NCI-H446 (cell line): Measurements from ENCODE around the gene LAMC2.
A peak's percentile ranks its signal among the peaks of the same experiment; 100 is the strongest.
"Not testable (repeated sequence)": the region's sequence is repeated elsewhere in the genome, so short reads cannot be mapped to it uniquely, and the experiment has no call there.

Experiments used
- DNase-seq, 2 experiments: peaks; one replicate each; lab custom pipeline; 2025; lab: John Stamatoyannopoulos, UW

LAMC2 gene

GRCh38 chr1:183263886-183264602 is 78.0 kb downstream of the LAMC2 start:
- DNase-seq = peak in 1 of 2 experiments; percentile 23

DNA sequence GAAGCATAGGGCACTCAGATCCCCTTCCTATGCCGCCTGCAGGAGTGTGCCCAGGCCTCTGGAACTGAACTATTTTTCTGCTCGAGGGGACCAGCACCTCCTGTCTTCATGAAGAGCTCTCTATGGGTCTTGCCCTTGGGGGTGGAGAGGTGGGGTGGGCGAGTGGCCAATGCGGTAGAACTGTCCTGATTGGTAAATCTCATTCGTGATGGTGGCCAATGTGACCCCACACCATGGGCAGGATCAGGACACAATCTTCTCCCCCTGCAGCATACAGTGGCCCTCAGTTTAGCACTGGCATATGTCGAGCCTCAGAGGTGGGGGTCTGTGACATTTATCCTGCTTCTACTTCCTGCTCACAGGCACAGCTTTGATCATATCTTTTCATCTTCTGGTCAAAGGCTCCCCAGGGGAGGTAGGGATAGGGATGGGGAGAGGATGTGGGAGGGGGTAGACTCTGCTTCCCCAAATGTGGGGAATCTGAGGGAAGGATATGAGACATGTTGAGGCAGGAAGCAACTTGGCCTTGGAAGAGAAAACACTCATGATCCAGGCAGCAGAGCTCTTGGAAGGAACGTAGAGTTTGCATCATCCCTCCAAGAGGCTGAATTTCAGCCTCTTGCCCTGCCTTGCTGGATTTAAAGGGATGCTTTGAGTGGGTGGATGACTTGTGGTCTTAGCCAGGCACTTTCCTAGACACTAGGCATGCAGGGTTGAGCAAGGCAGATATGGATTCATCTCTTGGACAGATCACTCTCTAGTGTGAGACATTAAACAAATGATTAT is 81.8 kb downstream of the LAMC2 start:
- no peak for DNase-seq

DNA sequence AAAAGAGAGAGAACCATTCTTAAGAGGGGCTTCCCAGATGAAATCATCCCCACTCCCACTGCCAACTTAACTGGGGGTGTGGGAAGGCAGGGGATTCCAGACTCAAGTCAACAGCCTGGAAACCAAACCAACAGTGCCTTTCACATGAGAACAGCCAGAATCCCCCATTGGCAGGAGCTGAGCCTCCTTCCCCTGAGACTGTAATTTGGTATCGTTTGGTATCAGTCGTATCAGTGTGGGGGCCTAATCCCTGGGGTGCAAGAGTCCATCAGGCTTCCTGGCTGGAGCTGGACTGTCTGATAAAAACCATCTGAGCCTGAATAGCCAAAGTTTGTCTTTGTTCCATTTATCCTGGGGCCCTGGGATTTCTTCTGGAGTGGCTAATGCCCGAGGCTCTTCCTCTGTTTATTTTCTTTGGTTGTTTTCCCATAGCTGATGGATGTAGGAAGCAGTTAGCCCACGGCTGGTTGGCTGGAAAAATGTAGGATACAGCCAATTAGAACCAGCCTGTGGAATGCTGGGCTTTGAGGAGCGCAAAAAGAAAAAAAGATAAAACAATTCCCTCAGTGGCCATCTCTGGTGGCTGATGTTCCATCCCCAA is 84.6 kb downstream of the LAMC2 start:
- no peak for DNase-seq

- no peak for DNase-seq
These were observed 86.4 kb downstream of the LAMC2 start for GRCh38 chr1:183272390-183272848.

GRCh38 chr1:183273300-183273699 is 87.2 kb downstream of the LAMC2 start:
- DNase-seq = no peak

GRCh38 chr1:183273984-183274383 is 87.9 kb downstream of the LAMC2 start:
- not testable (repeated sequence) for DNase-seq

DNA sequence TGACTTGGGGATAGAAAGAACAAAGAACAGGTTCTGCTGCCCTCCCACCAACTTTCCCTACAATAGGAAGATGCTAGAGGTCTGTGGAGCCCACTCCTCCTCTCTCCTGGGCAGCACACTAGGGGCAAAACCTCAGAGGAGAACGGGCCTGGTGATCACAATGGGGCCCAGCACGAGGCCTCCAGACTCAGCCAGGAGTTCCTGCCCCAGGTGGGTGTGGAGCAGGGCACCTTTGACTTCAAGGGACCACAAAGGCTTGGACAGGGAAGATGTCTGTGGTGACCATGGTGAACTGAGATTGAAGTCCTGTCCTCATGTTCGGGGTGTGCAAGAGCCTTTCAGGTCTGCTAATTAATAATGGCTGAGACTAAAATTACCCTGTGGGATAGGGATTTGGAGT is 88.8 kb downstream of the LAMC2 start:
- no peak for DNase-seq

DNA sequence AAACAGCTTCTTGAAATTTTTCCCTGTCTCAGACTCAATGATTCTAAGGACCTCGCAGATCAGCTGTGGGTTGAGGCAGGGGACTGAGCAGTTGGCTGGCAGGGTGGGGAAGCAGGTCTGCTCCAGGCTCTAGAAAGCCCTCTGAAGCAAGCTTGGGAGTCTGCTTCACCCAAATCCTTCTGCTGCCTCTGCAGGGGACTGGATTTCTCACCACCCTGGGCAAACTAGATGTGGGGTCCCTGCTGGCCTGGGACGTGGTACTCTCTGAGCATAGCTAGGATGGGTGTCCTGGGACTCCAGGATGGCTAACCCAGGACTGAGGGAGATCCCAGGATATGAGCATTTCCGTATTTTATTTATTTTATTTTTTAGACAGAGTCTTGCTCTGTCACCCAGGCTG is 89.3 kb downstream of the LAMC2 start:
- no peak for DNase-seq

DNA sequence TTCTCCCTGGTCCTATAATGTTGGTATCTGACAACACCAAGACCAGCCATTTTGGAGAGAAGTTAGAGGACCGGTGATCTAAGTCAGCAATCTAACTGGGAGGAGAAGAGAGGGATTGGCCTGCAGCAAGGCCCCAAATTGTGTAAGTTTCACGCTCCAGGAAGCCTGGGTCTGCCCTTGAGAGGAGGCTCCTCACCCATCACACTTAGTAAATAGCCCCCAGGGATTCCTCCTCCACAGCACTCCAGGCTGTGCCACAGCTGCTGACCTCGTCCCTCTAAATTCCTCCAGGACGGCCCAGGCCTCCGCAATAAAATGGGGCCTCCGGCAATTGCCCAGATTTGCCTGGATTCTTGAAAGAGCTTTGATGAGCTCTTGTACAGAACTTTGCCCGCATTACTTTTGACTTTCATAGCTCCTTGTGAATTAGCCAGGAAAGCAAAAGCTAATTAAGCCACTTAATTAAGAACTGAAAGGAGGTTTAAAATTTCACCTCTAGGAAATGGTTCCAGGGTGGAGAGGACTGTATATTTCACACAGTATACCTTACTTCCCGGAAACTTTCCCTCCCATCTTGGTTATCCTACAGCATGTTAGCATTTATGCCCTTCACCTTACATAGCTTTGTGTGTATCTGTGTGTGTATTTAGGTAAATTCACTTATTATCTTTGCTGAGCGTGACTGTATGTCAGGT is 90.5 kb downstream of the LAMC2 start:
- DNase-seq = no peak

- DNase-seq = no peak
These were observed 92.0 kb downstream of the LAMC2 start for GRCh38 chr1:183277821-183278738.

DNA sequence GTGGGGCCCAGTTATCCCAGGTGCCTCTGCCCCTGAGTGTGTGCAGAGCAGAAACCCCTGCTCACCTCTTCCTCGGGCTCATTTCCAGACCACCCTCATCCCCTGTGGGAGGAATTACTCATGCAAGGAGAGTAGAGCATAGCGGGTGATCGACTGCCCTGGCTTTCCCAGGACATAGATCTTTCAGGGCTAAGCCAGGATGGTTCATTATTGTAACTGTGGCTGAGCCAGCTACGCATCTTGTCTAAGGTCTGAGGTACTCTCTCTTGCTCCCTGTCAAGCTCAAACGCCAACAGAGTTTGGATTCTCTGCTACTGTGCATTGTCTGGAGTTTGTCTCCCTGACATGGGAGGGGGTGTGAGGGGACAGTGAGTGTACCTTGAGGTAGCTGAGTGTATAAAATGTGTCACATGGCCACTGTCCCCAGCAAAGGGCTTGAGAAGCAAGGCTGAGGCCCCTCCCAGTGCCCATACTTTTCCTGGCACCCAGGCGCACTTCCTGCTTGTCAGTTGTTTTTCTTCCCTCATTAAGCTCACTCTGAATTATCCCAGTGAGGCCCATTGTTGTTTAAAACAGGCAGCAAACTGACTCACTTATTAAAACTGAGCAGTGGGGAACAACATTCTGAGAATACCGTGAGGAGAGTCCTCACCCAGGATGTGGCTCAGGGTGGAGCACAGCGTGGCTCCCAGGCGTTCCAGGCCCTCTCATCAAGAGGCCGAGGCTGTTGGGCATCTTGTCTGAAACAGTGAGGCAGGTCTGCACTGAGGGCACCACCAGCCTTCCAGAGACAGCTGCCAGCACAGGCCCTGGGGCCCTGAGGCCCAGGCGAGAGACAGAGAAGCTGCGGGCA is 92.9 kb downstream of the LAMC2 start:
- DNase-seq = no peak

- DNase-seq = no peak
These were observed 93.8 kb downstream of the LAMC2 start for GRCh38 chr1:183279835-183280234.

- DNase-seq = peak in 1 of 2 experiments; percentile 58
These were observed 95.0 kb downstream of the LAMC2 start for GRCh38 chr1:183281039-183281438.

DNA sequence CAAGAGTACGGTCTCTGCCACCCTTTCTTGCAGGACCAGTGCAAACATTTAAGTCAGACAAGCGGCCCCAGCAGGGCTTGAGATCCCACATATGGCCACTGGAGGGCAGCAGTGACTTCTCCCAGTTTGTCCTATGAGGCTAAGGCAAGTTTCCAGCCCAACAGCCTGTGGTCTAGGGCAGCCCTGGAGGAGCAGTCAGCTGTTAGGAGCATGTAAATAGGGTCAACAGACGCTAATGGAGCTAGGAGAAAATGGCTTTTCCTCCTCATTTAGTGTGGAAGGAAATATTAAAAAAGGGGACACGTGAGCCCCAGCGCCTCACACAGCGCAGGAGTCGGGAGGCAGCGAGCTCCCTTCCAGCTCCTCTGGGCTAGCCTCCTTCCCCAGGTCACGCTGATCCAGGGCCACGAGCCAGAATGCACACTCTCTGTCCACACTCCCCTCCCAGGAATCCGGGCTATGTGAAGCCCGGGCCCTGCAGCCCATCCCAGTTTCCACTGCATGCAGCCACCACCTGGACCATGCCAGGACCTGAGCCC is 95.6 kb downstream of the LAMC2 start:
- DNase-seq = peak; percentile 89 to 97

GRCh38 chr1:183282101-183282855 is 96.2 kb downstream of the LAMC2 start:
- no peak for DNase-seq

DNA sequence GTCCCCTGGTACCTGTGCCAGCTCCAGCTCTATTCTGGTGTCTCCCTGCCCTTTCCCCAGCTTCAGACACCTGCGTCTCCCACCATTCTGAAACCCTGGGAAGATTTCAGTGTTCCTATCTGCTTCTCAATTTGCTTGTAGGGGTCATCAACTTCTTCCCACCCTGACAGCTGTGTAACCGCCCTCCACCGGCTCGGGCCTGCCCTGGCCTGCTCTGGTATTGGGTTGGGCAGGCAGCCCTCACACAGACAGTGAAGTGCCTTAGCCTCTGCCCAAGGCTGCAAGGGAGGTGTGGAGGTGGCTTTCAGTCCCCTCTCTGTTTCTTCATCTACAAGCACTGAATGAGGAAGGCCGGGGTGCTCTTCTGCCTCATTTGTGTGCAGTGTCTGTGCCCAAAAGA is 97.2 kb downstream of the LAMC2 start:
- DNase-seq = no peak

DNA sequence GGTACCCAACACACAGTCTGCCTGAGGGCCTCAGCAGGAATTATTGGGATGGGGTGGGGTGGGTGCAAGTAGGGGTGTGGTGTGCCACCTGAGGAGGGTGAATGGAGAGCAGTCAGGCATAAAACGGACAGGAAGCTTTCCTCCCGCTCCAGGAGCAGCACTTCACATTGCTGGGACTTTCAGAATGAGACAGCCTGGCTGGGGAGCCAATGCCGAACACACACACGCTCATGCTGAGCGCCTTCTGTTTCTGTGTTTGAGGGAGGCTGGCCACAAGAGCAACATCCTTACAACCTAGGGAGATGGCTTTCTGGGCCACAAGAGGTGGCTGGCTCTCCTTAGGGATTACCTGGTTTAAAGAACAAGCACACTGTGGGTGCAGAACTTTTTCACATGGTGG is 98.0 kb downstream of the LAMC2 start:
- no peak for DNase-seq

DNA sequence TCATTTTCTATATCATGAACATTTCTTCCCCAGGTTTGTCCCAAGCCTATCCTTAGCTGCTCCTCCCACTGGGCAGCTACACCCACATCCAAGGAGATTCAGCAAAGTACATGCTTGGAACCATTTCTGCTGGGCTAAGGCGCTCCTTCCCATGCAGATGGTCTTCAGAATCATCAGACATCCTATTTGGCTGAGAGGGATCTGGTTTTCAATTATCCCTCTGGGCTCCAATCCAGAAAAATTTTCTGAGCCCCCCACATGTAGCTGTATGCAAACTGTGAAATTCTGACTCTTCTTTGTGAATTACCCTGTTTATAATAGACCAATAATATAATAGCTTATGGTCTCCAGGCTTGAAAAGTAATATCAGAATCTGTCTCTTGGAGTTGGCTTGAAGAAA is 99.2 kb downstream of the LAMC2 start:
- peak in 1 of 2 experiments; percentile 73 for DNase-seq

GRCh38 chr1:183285746-183286145 is 99.7 kb downstream of the LAMC2 start:
- no peak for DNase-seq
